LNCaP clone FGC (cell line): ENCODE measurements around the gene GMDS.

ENCODE experiments used
- DNase-seq: peaks from one replicate; pipeline ENCODE4 v3.0.0-alpha.2; 2011; ENCODE audit warnings: low read depth
- H3K4me3 ChIP-seq: 2 replicates; pipeline ENCODE4 v1.5.1; 2011; ENCODE audit warnings: mild to moderate bottlenecking, low read depth, low read length, control low read depth
- TF ChIP-seq, protein P1 (sequence below): IDR thresholded peaks from 2 replicates; pipeline ENCODE4 v1.5.1; 2012; ENCODE audit warnings: mild to moderate bottlenecking; ENCODE audit not compliant: control insufficient read depth, insufficient read depth; ENCODE audit errors: extremely low read depth

The GMDS gene

DNA sequence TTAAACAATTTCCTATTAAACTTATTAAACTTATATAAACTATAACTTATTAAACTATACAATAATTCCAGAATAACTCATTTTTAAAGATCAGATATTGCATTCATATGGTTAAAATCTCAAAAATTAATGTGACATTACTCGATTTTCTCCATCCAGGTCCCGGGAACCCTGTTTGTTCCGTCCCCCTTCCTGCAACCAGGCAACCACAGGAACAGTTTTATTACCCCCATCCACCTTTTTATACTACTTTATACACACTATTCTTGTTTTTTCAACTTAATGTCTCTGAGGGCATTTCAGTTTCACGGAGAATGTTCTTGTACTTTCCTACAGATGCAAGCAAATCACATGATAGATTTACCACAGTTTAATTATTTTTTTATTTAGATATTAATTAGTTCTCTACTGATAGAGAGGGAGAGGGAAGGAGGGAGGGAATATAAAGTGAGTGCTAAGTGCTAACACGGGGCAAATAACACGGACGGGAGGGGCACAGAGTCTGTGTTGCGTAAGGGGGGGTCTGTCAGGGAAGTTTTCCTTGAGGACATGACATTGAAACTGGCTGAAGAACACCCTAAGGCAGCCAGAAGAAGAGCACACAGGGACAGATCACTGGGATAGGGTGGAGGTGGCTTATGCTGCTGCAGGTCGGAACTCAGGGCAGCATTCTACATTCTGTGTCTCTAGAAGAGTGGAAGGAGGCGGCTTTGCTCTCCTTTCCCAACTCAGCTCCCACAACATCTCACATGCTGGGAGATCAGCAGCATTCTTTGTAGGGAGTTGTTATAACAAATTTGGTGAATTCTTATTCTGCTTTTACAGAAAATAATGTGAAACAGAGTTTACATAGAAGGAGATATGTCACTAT lies 410.5 kb downstream of the GMDS start:
- TF ChIP-seq, protein P1, sequence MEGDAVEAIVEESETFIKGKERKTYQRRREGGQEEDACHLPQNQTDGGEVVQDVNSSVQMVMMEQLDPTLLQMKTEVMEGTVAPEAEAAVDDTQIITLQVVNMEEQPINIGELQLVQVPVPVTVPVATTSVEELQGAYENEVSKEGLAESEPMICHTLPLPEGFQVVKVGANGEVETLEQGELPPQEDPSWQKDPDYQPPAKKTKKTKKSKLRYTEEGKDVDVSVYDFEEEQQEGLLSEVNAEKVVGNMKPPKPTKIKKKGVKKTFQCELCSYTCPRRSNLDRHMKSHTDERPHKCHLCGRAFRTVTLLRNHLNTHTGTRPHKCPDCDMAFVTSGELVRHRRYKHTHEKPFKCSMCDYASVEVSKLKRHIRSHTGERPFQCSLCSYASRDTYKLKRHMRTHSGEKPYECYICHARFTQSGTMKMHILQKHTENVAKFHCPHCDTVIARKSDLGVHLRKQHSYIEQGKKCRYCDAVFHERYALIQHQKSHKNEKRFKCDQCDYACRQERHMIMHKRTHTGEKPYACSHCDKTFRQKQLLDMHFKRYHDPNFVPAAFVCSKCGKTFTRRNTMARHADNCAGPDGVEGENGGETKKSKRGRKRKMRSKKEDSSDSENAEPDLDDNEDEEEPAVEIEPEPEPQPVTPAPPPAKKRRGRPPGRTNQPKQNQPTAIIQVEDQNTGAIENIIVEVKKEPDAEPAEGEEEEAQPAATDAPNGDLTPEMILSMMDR, result no peak
- no peak overlapping the region for H3K4me3 ChIP-seq
- DNase-seq, result no peak

DNA sequence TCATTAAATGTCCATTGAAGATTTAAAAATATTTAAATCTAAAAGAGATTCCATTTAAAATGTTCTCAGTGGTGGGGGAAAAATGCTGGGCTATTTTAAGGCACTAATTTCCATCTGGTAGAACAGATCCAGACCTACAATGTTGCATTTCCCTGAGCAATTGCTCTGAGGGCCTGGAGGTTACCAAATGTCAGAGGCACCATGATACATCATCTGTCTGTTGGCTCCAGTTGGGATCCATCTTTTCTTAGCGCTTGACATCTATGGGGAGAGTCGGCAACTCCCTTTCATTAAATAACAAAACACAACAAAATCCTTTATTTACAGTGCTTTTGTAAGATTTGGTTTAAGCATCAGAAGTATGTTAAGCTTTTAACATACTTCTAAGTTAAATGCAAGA lies 411.2 kb downstream of the GMDS start:
- no peak overlapping the region for H3K4me3 ChIP-seq
- TF ChIP-seq, protein P1, result no peak
- DNase-seq, result no peak

DNA sequence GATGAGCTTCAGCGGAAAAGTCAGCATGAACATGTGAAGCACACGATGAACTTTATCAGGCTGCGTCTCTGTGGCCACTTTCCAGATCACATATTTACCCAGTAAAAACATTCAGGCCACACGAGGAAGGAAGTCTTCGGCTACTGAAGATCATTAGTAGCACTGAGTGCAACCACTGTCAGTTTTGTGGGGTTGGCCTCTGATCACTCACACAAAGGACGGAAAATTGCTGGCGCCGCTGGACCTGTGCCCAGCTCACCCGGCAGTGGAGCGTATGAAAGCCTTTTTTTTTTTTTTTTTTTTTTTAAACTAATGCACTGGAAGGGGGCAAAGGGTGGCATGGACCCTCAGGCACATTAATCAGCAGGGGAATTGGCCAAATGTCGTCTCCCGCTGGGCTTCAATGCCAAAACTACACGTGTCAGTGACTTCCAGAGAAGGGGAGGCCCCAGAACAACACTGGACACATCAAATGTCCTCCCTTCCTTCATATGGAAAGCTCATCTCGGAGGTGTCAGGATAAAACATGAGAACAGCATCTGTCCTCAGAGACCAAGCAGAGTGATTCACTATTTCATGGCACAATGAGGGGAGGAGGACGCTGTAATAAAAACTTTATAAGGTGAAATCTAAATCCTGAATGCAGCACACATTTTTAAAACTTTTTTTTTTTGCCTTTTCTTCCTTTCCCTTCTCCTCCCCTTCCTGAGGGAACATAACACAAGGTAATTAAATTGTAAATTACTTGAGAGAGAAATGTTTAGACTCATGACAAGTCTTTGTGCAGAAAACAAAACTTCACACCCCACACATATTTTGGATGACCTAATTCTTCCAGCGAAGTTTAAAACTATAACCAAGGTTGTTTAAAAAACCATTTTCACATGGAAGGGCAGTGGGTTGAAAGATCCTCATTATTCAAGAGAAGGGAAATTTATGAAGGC lies 412.3 kb downstream of the GMDS start:
- TF ChIP-seq, protein P1, result no peak
- peak; percentile 98 for DNase-seq
- H3K4me3 ChIP-seq, result no peak overlapping the region

GRCh38 chr6:1832358-1832757 lies 413.0 kb downstream of the GMDS start:
- TF ChIP-seq, protein P1, result no peak
- no peak for DNase-seq
- no peak overlapping the region for H3K4me3 ChIP-seq

GRCh38 chr6:1827984-1828793 lies 417.2 kb downstream of the GMDS start:
- no peak overlapping the region for H3K4me3 ChIP-seq

GRCh38 chr6:1825926-1826325 lies 419.5 kb downstream of the GMDS start:
- H3K4me3 ChIP-seq, result no peak overlapping the region
- DNase-seq, result no peak
- TF ChIP-seq, protein P1, result no peak

More at GRCh38 chr6:1827984-1828793, 417.2 kb downstream of the GMDS start:
- no peak for DNase-seq
- TF ChIP-seq, protein P1, result no peak
